Neural crest cell (in vitro differentiated cells): ENCODE data around the gene HGFAC. TPM values are rescaled to one million over a fixed set of nuclear protein-coding genes. Genes with fewer than 3 reads are reported as not detected.

Experiments
- DNase-seq: peaks from one replicate; pipeline ENCODE4 v3.0.0; 2021; ENCODE audit warnings: low read depth, mixed read lengths, low spot score
- H3K27ac Mint-ChIP-seq: one replicate; pipeline ENCODE4 v1.8.0; 2021; ENCODE audit warnings: mild to moderate bottlenecking, mixed read lengths; ENCODE audit not compliant: unreplicated experiment
- H3K27me3 Mint-ChIP-seq: 2 replicates; pipeline ENCODE4 v1.8.0; 2021; ENCODE audit warnings: low read depth, mild to moderate bottlenecking, mixed read lengths
- H3K36me3 Mint-ChIP-seq: 2 replicates; pipeline ENCODE4 v1.8.0; 2021; ENCODE audit warnings: low read depth, mild to moderate bottlenecking, mixed read lengths
- H3K4me1 Mint-ChIP-seq: 2 replicates; pipeline ENCODE4 v1.8.0; 2021; ENCODE audit warnings: mixed read lengths
- H3K4me3 Mint-ChIP-seq: one replicate; pipeline ENCODE4 v1.8.0; 2021; ENCODE audit warnings: mild to moderate bottlenecking, mixed read lengths
- H3K9me3 Mint-ChIP-seq: 2 replicates; pipeline ENCODE4 v1.8.0; 2021; ENCODE audit warnings: mixed read lengths
- total RNA-seq: library from RNA; stranded (reverse); gene quantifications from 2 replicates; pipeline ENCODE4 v1.2.1, GENCODE V29; 2021
- TF ChIP-seq, protein P1 (sequence below): fragments of 200-600 bp; sonication (generic); conservative IDR thresholded peaks from 2 replicates; pipeline ENCODE4 v1.5.0; 2021; ENCODE audit warnings: antibody characterized with exemption, mild to moderate bottlenecking

Gene HGFAC
- total RNA-seq, 1 donor from 2014 or later, result 1.6 TPM

DNA sequence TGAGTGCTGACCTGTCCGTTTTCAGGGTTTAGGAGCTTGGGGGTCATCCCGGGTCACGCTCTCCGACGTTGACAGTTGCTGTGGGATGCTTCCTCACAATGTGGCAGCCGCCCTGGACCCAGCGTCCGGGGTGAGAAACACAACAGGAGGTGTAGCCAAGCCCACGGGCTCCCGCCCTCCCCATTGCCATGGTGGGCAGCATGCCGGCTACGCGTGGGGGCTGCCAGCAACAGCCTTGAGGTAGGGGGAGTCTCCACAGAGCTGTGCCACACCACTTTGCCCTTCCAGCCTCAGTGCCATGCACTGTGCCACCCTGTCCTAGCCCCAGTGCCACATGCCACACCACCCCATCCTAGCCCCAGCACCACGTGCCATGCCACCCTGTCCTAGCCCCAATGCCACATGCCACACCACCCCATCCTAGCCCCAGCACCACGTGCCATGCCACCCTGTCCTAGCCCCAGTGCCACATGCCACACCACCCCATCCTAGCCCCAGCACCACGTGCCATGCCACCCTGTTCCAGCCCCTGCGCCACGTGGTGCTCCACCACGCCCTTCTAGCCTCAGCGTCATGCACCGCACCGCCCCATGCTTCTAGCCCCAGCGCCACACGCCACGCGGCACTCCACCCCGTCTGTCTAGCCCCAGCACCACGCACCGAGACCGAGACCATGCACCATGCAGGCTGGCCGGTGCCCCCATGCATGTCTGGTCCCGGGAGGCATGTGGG lies 8.5 kb upstream of the HGFAC start:
- no peaks in the 10 kb centered on the region for H3K36me3 Mint-ChIP-seq
- H3K27me3 Mint-ChIP-seq, result no peaks in the 10 kb centered on the region
- no peak overlapping the region for H3K4me3 Mint-ChIP-seq
- no peak overlapping the region for H3K27ac Mint-ChIP-seq
- TF ChIP-seq, protein P1, sequence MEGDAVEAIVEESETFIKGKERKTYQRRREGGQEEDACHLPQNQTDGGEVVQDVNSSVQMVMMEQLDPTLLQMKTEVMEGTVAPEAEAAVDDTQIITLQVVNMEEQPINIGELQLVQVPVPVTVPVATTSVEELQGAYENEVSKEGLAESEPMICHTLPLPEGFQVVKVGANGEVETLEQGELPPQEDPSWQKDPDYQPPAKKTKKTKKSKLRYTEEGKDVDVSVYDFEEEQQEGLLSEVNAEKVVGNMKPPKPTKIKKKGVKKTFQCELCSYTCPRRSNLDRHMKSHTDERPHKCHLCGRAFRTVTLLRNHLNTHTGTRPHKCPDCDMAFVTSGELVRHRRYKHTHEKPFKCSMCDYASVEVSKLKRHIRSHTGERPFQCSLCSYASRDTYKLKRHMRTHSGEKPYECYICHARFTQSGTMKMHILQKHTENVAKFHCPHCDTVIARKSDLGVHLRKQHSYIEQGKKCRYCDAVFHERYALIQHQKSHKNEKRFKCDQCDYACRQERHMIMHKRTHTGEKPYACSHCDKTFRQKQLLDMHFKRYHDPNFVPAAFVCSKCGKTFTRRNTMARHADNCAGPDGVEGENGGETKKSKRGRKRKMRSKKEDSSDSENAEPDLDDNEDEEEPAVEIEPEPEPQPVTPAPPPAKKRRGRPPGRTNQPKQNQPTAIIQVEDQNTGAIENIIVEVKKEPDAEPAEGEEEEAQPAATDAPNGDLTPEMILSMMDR, result no peak
- peaks cover 10% of the 10 kb centered on the region for H3K4me1 Mint-ChIP-seq
- H3K9me3 Mint-ChIP-seq, result no peaks in the 10 kb centered on the region
- DNase-seq, result no peak

DNA sequence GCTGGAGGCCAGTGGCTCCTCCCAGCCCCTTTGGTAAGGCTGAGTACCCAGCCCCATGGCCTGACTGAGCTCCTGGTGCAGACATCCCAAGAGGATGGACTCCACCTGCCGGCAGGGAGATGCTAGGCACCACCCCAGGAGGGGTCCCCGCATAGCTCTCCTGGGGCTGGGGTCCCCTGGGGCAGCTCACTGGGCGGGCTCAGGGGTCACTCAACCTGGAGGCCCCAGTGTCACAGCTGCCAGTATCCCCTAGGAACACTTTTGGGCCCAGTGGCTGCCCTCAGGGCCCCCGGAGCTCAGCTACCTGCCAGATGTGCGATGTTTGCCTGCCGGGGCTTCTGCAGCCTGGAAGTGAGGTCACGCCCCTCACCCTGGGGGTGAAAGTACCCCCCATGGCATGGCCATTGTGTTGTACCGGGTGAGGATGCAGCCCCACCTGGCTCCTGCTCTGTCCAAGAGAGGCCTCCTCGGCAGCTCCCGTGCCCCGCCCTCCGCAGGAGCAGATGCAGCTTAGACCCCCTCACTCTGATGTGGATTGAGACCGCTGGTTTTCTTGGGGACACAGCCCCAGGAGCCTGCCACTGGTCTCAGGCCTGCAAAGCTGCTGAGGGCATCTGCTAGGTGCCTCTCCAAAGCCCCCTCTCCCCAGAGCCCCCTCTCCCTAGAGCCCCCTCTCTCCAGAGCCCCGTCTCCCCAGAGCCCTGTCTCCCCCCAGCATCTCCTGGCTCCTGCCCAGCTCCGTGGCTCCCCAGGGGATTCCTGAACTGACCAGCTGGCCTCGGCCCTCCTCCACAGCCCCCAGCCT lies 6.7 kb upstream of the HGFAC start:
- no peak for DNase-seq
- H3K36me3 Mint-ChIP-seq, result no peaks in the 10 kb centered on the region
- H3K27me3 Mint-ChIP-seq, result no peaks in the 10 kb centered on the region
- no peaks in the 10 kb centered on the region for H3K9me3 Mint-ChIP-seq
- no peak overlapping the region for H3K27ac Mint-ChIP-seq
- TF ChIP-seq, protein P1, result peak; percentile 42
- H3K4me1 Mint-ChIP-seq, result peaks cover 10% of the 10 kb centered on the region
- no peak overlapping the region for H3K4me3 Mint-ChIP-seq

DNA sequence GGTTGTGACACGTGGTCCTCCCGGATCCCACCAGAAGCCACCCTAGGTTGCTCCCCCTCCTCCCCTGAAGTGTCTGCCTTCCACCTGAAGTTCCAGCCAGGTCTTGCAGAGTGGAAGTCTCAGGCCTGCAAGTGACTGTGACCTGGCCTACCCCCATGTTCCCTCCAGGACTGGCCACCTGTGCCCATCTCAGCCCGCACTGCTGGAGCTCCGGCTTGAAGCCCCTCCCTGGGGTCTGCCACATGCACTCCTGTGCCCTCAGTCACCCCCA lies 6.1 kb upstream of the HGFAC start:
- H3K4me3 Mint-ChIP-seq, result no peak overlapping the region
- no peaks in the 10 kb centered on the region for H3K36me3 Mint-ChIP-seq
- TF ChIP-seq, protein P1, result no peak
- no peak for DNase-seq
- H3K27ac Mint-ChIP-seq, result no peak overlapping the region
- no peaks in the 10 kb centered on the region for H3K9me3 Mint-ChIP-seq
- H3K27me3 Mint-ChIP-seq, result no peaks in the 10 kb centered on the region
- H3K4me1 Mint-ChIP-seq, result peaks cover 10% of the 10 kb centered on the region

DNA sequence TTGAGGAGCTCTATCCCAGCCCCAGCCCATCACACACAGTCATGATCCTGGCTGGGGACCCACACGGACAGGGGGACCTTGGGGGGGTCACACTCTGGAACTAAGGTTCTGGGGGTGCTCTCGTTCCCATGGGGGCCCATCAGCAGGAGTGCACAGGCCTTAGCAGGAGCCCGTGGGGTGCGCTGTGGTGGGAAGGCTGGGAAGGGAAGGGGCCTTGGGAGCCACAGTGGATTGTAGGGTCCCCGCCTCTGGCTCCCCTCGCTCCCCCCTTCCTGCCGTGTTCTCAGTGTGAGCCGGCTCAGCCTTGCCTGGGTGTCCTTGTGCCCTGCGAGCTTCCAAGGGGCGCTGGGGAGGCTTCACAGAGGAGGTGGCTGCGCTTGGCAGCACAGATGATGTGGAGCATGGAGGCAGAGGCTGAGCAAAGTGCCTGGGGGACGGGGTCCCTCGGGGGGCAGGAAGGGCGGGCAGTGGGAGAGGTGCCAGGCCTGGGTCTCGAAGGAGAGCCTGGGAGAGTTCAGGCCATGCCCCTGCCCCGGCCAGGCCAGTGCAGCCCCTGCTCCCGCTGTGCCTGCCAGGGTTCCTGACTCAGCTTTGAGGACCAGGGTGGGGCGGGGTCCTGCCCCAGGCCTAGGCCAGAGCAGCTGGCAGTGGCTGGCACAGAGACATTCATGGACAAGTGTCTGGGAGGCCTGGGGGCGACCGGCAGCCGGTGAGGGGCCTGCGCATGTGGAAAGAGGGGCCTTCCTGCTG lies 5.5 kb upstream of the HGFAC start:
- peaks cover 10% of the 10 kb centered on the region for H3K4me1 Mint-ChIP-seq
- no peaks in the 10 kb centered on the region for H3K27me3 Mint-ChIP-seq
- no peak overlapping the region for H3K4me3 Mint-ChIP-seq
- H3K36me3 Mint-ChIP-seq, result no peaks in the 10 kb centered on the region
- TF ChIP-seq, protein P1, result no peak
- peak overlapping the region; percentile 81 for H3K27ac Mint-ChIP-seq
- no peaks in the 10 kb centered on the region for H3K9me3 Mint-ChIP-seq
- no peak for DNase-seq

DNA sequence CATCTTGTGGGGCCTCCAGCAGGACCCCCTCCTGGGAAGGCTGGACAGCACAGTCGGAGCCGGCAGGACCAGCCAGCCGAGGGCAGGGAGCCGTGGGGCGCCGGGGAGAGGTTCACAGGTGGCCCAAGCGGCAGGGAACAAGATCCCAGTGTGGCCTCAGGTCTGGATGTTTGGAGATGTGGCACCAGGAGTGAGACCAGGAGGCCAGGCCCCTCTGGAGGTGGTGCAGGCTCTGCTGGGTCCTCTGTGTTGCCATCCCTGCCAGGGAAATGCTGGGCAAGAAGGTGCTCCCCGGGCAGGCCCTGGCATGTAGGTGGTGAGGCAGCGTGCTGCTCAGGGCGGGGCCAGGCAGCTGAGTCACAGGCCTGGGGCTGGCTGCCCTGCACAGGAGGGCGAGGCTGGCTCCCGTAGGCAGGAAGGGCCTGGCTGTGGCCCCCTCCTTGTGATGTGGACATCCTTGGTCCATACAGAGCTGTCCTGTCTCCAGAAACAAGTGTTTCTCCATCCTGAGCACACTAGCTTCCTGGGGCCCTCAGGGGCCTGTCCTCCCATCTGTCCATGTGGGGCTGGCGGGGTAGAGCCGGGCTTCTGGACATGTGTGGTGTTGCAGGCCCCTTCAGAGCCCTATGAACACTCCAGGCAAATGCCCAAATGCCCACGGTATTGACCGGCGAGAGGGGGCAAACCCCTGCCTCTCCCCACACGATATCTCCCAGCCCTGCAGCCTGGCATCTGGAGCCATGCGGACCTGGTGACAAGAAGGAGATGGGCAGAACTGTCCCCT lies 4.8 kb upstream of the HGFAC start:
- Mint-ChIP-seq H3K27ac (no peak overlapping the region), H3K27me3 (no peaks in the 10 kb centered on the region), H3K9me3 (no peaks in the 10 kb centered on the region), H3K4me1 (peaks cover 10% of the 10 kb centered on the region), H3K36me3 (no peaks in the 10 kb centered on the region), H3K4me3 (no peak overlapping the region)
- TF ChIP-seq, protein P1, result no peak
- no peak for DNase-seq
